Measurements from ENCODE around the gene DCLRE1C.

DNA sequence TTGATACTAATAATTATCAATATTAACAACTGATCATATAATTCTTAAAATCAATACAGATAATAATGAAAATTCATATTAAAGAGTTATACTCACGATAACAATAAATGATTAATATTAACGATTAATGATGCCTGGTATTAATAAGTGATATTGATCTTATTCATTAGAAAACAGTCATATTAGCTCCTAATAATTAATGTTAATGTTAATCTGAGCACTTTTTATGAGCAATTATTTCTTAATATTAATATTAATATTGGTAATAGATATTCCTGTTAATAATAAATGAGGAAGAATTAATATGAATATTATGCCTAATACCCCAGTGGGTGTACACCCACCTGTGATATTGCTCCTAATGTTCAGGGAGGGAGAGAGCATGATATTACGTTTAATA, 28.8 kb upstream of the DCLRE1C start:
- TF ChIP-seq, protein P1, sequence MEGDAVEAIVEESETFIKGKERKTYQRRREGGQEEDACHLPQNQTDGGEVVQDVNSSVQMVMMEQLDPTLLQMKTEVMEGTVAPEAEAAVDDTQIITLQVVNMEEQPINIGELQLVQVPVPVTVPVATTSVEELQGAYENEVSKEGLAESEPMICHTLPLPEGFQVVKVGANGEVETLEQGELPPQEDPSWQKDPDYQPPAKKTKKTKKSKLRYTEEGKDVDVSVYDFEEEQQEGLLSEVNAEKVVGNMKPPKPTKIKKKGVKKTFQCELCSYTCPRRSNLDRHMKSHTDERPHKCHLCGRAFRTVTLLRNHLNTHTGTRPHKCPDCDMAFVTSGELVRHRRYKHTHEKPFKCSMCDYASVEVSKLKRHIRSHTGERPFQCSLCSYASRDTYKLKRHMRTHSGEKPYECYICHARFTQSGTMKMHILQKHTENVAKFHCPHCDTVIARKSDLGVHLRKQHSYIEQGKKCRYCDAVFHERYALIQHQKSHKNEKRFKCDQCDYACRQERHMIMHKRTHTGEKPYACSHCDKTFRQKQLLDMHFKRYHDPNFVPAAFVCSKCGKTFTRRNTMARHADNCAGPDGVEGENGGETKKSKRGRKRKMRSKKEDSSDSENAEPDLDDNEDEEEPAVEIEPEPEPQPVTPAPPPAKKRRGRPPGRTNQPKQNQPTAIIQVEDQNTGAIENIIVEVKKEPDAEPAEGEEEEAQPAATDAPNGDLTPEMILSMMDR (IDR thresholded peaks at IDR 0.05): no peak
- TF ChIP-seq POLR2A (IDR thresholded peaks at IDR 0.05): no peak
